Panc1 (cell line): ENCODE measurements around the gene ANKRD36. TPM values are rescaled to one million over a fixed set of nuclear protein-coding genes. Genes with fewer than 3 reads are reported as not detected.
A peak's percentile ranks its signal among the peaks of the same experiment; 100 is the strongest.
"Not testable (repeated sequence)": the region's sequence is repeated elsewhere in the genome, so short reads cannot be mapped to it uniquely, and the experiment has no call there.

Experiments
- ATAC-seq: fragments of 200-7000 bp; cut with Tn5 transposase; 2 replicates; pipeline ENCODE4 v1.9.1; 2020; ENCODE audit warnings: mild to moderate bottlenecking, moderate library complexity
- Bru-seq: library from RNA; stranded (reverse); fragments of 400-500 nt; gene quantifications from one replicate; lab custom pipeline; 2021; lab: Mats Ljungman, UMichigan
- BruChase-seq, 2 experiments: library from RNA; stranded (reverse); fragments of 400-500 nt; gene quantifications; one replicate each; lab custom pipeline; 2021; lab: Mats Ljungman, UMichigan
- BruUV-seq: library from RNA; stranded (reverse); fragments of 400-500 nt; replicated peaks from 2 replicates; lab custom pipeline; 2021; lab: Mats Ljungman, UMichigan
- CTCF ChIA-PET: fragments of 300-600 bp; sonication (Branson Sonifier 250); formaldehyde crosslinking; loops from one replicate; lab custom pipeline; 2022; ENCODE audit warnings: antibody characterized with exemption; lab: Charles Lee
- POLR2A ChIA-PET: fragments of 300-600 bp; sonication (Branson Sonifier 250); formaldehyde crosslinking; loops from one replicate; lab custom pipeline; 2022; ENCODE audit warnings: antibody characterized with exemption; lab: Charles Lee
- DNase-seq: peaks from one replicate; pipeline ENCODE4 v3.0.0-alpha.2; 2010; ENCODE audit warnings: low read depth, low spot score
- H3K27ac ChIP-seq: 2 replicates; pipeline ENCODE4 v1.5.1; 2011; ENCODE audit warnings: mild to moderate bottlenecking, low read length, inconsistent platforms
- H3K27me3 ChIP-seq: fragments of 200-500 bp; sonication (Bioruptor generic); 2 replicates; pipeline ENCODE4 v1.6.0; 2014; ENCODE audit warnings: low read length, inconsistent platforms; ENCODE audit not compliant: control insufficient read depth, insufficient read depth
- H3K36me3 ChIP-seq: fragments of 200-500 bp; sonication (Bioruptor generic); 2 replicates; pipeline ENCODE4 v1.5.1; 2014; ENCODE audit warnings: inconsistent platforms, mild to moderate bottlenecking, low read length, moderate library complexity; ENCODE audit not compliant: control insufficient read depth, insufficient read depth
- H3K4me1 ChIP-seq: 2 replicates; pipeline ENCODE4 v1.5.1; 2011; ENCODE audit warnings: inconsistent platforms, mild to moderate bottlenecking, low read length, moderate library complexity; ENCODE audit not compliant: control insufficient read depth, insufficient read depth
- H3K4me3 ChIP-seq, 2 experiments: 2 replicates each; pipeline ENCODE4 v1.5.1; 2011 to 2012; ENCODE audit warnings: low read depth in 2 of 2, low read length in 2 of 2, mild to moderate bottlenecking in 2 of 2, inconsistent platforms in 1 of 2, moderate library complexity in 1 of 2
- H3K9me3 ChIP-seq: fragments of 200-500 bp; sonication (Bioruptor generic); 2 replicates; pipeline ENCODE4 v1.5.1; 2014; ENCODE audit warnings: low read depth, mild to moderate bottlenecking, inconsistent platforms, low read length, moderate library complexity; ENCODE audit not compliant: control insufficient read depth, insufficient read depth
- POLR2AphosphoS5 ChIP-seq: IDR thresholded peaks from 2 replicates; pipeline ENCODE4 v1.6.1; 2012; ENCODE audit warnings: mild to moderate bottlenecking, low read depth, low read length, moderate library complexity
- in situ Hi-C: cut with HindIII; loops from 2 replicates; pipeline ENCODE4 v1.10.0; 2016; ENCODE audit warnings: low sequenced_read_pairs, low pct_unique_long_range_greater_than_20kb
- intact Hi-C: fragments of 100-400 bp; cut with micrococcal nuclease; formaldehyde crosslinking; loops from one replicate; pipeline ENCODE4 v1.10.0; 2022; ENCODE audit not compliant: unreplicated experiment
- long read RNA-seq: library from polyadenylated mRNA; unstranded; transcript quantifications from one replicate; pipeline ENCODE4 v2.0.0, GENCODE V29; 2021; ENCODE audit not compliant: unreplicated experiment
- polyA plus RNA-seq: library from polyadenylated mRNA; unstranded; fragments of >200 nt; gene quantifications from one replicate; pipeline ENCODE4 v1.2.1, GENCODE V29; 2012; ENCODE audit warnings: missing spikeins; ENCODE audit not compliant: insufficient read length
- total RNA-seq: library from RNA; stranded (reverse); gene quantifications from one replicate; pipeline ENCODE4 v1.2.1, GENCODE V29; 2021; ENCODE audit not compliant: unreplicated experiment
- TF ChIP-seq, protein P1 (sequence below): fragments of 450-650 bp; IDR thresholded peaks from 2 replicates; pipeline ENCODE4 v1.5.1; 2017; ENCODE audit warnings: mild to moderate bottlenecking

ANKRD36 gene
- total RNA-seq = 17.6 TPM
- 2.4 TPM for polyA plus RNA-seq
- Bru-seq, nascent RNA = percentile 86 among the genes with signal in this experiment
- BruChase-seq, experiment 1, labeled RNA remaining after a 2-hour chase = percentile 84 among the genes with signal in this experiment
- percentile 67 among the genes with signal in this experiment for BruChase-seq, experiment 2, labeled RNA remaining after a 6-hour chase
- long read RNA-seq, partial matches to known transcripts = 5 of 20 reads
- long read RNA-seq, other reads (novel, unspliced or antisense) = 14 of 20 reads

DNA sequence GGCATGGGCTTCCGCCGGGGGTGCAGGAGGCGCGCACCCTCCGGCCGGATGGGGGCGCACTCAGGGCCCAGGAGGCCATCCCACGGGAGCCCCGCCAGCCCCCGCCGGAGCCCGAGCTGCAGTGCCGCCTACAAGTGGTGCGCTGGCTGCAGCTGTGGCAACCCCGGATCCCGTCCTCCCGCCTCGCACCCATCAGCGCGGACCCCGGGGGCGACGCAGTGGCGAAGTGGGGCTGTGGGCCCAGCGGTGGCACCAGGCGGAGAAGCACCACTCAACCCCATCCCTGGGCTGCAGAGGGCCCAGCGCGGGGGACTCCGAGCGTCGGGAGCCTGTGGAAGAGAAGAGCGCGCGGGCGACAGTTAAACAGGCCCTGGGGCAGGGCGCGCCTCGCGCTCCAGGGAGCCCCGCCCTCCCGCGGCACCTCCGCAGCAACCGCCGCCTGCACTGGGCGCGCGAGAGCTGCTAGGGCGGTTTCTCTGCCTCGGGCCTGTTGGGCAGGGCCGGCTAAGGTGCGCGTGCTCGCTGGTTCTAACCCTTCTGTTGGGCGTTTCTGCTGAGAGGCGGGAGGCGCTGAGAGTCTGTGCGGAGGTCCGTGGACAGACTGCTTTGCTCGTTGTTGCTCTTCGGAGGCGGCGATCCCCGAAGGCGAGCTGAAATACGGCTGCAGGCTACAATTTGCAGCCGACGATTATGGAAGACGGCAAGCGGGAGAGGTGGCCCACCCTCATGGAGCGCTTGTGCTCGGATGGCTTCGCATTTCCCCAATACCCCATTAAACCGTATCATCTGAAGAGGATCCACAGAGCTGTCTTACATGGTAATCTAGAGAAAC is at the start of gene ANKRD36:
TSS of gene ANKRD36 (plus strand) at position 104 of the 832 bp plus-strand sequence. CDS start at position 691, 587 bp downstream.
- H3K9me3 ChIP-seq, H3K36me3 ChIP-seq, H3K4me1 ChIP-seq, POLR2A ChIA-PET, intact Hi-C loops, BruUV-seq, in situ Hi-C loops, H3K27me3 ChIP-seq: not testable (repeated sequence)
- TF ChIP-seq POLR2AphosphoS5 = 0 out of 2 replicates have a peak, but pooled peaks have one; percentile 35
- TF ChIP-seq, protein P1, sequence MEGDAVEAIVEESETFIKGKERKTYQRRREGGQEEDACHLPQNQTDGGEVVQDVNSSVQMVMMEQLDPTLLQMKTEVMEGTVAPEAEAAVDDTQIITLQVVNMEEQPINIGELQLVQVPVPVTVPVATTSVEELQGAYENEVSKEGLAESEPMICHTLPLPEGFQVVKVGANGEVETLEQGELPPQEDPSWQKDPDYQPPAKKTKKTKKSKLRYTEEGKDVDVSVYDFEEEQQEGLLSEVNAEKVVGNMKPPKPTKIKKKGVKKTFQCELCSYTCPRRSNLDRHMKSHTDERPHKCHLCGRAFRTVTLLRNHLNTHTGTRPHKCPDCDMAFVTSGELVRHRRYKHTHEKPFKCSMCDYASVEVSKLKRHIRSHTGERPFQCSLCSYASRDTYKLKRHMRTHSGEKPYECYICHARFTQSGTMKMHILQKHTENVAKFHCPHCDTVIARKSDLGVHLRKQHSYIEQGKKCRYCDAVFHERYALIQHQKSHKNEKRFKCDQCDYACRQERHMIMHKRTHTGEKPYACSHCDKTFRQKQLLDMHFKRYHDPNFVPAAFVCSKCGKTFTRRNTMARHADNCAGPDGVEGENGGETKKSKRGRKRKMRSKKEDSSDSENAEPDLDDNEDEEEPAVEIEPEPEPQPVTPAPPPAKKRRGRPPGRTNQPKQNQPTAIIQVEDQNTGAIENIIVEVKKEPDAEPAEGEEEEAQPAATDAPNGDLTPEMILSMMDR = peak; percentile 59; the same call in 1 of the 2 replicates
- ATAC-seq (peak; percentile 97), DNase-seq (peak; percentile 32)
- Histone ChIP-seq H3K4me3 (peak within 1 kb of the TSS; percentile 63 to 69), H3K27ac (peak within 1 kb of the TSS; percentile 79)
- CTCF ChIA-PET = interaction anchor here (1.3 kb wide), 1 partner anchor 101 kb away, joined by 5 read pairs; no protein-coding TSS in a partner anchor

DNA sequence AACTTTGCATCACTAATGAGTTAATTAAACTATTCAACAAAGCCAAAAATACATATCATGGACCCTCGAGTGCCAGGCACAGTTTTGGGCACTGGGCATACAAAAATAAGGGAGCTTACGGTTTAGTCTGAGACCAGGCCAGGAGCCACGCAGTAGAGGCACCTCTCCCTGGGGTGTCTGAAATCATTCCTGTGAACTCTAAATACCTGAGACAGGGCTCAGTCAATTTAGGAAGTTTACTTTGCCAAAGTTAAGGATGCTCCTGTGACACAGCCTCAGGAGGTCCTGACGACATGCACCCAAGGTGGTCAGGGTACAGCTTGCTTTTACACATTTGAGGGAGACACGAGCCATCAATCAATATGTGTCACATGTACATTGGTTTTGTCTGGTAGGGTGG is 46.9 kb upstream of the ANKRD36 start:
- DNase-seq, ATAC-seq, H3K4me3 ChIP-seq, H3K9me3 ChIP-seq, H3K36me3 ChIP-seq, H3K4me1 ChIP-seq, BruUV-seq, H3K27me3 ChIP-seq, in situ Hi-C loops, CTCF ChIA-PET, H3K27ac ChIP-seq, intact Hi-C loops, POLR2A ChIA-PET: not testable (repeated sequence)

DNA sequence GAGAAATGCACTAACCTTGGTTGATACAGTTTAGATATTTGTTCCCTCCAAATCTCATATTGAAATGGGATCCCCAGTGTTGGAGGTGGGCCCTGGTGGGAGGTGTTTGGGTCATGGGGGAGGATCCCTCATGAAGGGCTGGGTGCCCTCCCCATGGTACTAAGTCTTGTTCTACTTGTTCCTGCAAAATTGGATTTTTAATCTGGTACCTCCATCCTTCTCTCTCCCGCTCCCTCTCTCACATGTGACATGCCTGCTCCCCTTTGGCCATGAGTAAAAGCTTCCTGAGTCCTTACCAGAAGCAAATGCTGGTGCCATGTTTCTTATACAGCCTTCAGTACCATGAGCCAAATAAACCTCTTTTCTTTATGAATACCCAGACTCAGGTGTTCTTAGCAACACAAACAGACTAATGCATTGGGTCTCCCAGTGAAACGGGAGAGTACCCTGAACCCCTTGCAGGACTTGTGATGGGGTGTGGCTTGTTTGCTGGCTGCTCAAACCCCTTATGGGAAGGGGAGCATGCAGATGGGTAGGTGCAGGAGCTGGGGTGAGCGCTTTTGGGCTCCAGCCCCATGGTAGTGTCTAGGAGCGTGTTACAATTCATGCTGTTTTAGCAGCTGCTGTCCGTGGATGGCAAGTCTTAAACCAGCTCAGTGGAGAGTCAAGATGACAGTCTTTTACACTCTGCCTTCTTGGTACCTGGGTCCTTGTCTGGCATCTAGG is 45.5 kb upstream of the ANKRD36 start:
- in situ Hi-C loops = no loop called here
- no peaks in the 10 kb centered on the region for H3K4me1 ChIP-seq
- POLR2A ChIA-PET = no interaction called here

More for the DNA sequence above, 45.5 kb upstream of the ANKRD36 start:
- H3K4me3 ChIP-seq = no peak overlapping the region
- CTCF ChIA-PET = no interaction called here
- ATAC-seq (no peak), DNase-seq (no peak)
- H3K27ac ChIP-seq = no peak overlapping the region
- H3K27me3 ChIP-seq = peaks cover 4% of the 10 kb centered on the region; the same call in 1 of the 2 replicates
- intact Hi-C loops = no loop called here
- H3K36me3 ChIP-seq = no peaks in the 10 kb centered on the region
- TF ChIP-seq, protein P1 = no peak
- no TSS peak for BruUV-seq
- H3K9me3 ChIP-seq = no peaks in the 10 kb centered on the region
